Stimulated activated CD4-positive, alpha-beta T cell treated with anti-CD3 and anti-CD28 coated beads, Interleukin-15, amount 100 ng/mL, for 1 hour (primary cell): ENCODE measurements around the gene CPEB2.
"Not testable (repeated sequence)": the region's sequence is repeated elsewhere in the genome, so short reads cannot be mapped to it uniquely, and the experiment has no call there.

Source experiments
- DNase-seq, 2 donors: peaks; one replicate each; pipeline ENCODE4 v3.0.0-alpha.2; 2020; ENCODE audit warnings: low read depth in 1 of 2, low spot score in 1 of 2

CPEB2 gene

GRCh38 chr4:15043922-15044321 is 41.6 kb downstream of the CPEB2 start:
- no peak for DNase-seq

- DNase-seq = no peak
Measured at GRCh38 chr4:15054541-15054940, 52.3 kb downstream of the CPEB2 start.

- DNase-seq = no peak
Measured at GRCh38 chr4:15060213-15060612, 57.9 kb downstream of the CPEB2 start.

- no peak for DNase-seq
Measured at GRCh38 chr4:15063341-15063740, 61.1 kb downstream of the CPEB2 start.

- DNase-seq = no peak
Measured at GRCh38 chr4:15065516-15065915, 63.2 kb downstream of the CPEB2 start.

- no peak for DNase-seq
Measured at GRCh38 chr4:15066140-15066539, 63.9 kb downstream of the CPEB2 start.

- no peak for DNase-seq
Measured at GRCh38 chr4:15068298-15068697, 66.0 kb downstream of the CPEB2 start.

- no peak for DNase-seq
Measured at GRCh38 chr4:15075875-15076274, 73.6 kb downstream of the CPEB2 start.

- no peak for DNase-seq
Measured at GRCh38 chr4:15077969-15078368, 75.7 kb downstream of the CPEB2 start.

GRCh38 chr4:15078682-15079642 is 76.7 kb downstream of the CPEB2 start:
- no peak for DNase-seq

- no peak for DNase-seq
Measured at GRCh38 chr4:15084780-15085179, 82.5 kb downstream of the CPEB2 start.

GRCh38 chr4:15085762-15086161 is 83.5 kb downstream of the CPEB2 start:
- DNase-seq = not testable (repeated sequence)

- DNase-seq = not testable (repeated sequence)
Measured at GRCh38 chr4:15086259-15086658, 84.0 kb downstream of the CPEB2 start.

GRCh38 chr4:15088394-15089035 is 86.2 kb downstream of the CPEB2 start:
- DNase-seq = no peak

GRCh38 chr4:15089979-15090378 is 87.7 kb downstream of the CPEB2 start:
- DNase-seq = no peak

GRCh38 chr4:15100380-15100779 is 98.1 kb downstream of the CPEB2 start:
- DNase-seq = no peak

- no peak for DNase-seq
Measured at GRCh38 chr4:15100994-15101695, 98.9 kb downstream of the CPEB2 start.

GRCh38 chr4:15104825-15105224 is 102.5 kb downstream of the CPEB2 start:
- DNase-seq = no peak

GRCh38 chr4:15106399-15106798 is 104.1 kb downstream of the CPEB2 start:
- DNase-seq = no peak

GRCh38 chr4:15109600-15109999 is 107.3 kb downstream of the CPEB2 start:
- DNase-seq = no peak

- no peak for DNase-seq
Measured at GRCh38 chr4:15110120-15110571, 107.9 kb downstream of the CPEB2 start.
